Measurements from ENCODE around the gene ZBTB9.

DNA sequence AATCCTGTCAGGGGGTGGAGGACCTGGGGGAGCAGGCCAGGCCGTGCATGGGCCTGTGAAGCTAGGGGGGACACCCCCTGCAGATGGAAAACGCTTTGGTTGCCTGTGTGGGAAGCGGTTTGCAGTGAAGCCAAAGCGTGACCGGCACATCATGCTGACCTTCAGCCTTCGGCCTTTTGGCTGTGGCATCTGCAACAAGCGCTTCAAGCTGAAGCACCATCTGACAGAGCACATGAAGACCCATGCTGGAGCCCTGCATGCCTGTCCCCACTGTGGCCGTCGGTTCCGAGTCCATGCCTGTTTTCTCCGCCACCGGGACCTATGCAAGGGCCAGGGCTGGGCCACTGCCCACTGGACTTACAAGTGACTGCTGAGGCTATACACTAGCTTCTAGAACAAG, 1.8 kb downstream of the ZBTB9 start:
- TF ChIP-seq, protein P1, sequence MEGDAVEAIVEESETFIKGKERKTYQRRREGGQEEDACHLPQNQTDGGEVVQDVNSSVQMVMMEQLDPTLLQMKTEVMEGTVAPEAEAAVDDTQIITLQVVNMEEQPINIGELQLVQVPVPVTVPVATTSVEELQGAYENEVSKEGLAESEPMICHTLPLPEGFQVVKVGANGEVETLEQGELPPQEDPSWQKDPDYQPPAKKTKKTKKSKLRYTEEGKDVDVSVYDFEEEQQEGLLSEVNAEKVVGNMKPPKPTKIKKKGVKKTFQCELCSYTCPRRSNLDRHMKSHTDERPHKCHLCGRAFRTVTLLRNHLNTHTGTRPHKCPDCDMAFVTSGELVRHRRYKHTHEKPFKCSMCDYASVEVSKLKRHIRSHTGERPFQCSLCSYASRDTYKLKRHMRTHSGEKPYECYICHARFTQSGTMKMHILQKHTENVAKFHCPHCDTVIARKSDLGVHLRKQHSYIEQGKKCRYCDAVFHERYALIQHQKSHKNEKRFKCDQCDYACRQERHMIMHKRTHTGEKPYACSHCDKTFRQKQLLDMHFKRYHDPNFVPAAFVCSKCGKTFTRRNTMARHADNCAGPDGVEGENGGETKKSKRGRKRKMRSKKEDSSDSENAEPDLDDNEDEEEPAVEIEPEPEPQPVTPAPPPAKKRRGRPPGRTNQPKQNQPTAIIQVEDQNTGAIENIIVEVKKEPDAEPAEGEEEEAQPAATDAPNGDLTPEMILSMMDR (IDR thresholded peaks at IDR 0.05 in 8 of 11, conservative IDR thresholded peaks at IDR 0.05 in 3 of 11), result no peak
- TF ChIP-seq POLR2A (IDR thresholded peaks at IDR 0.05), result no peak
